WTC11 (cell line): ENCODE measurements around the gene PTPRN2.

Experiments used
- NR2C2 ChIP-seq: sonication (generic); formaldehyde crosslinking; IDR thresholded peaks from 2 replicates; pipeline ENCODE4 v1.8.0; 2022; ENCODE audit warnings: mild to moderate bottlenecking, missing genetic modification reagents
- TF ChIP-seq, protein P1 (sequence below): fragments of 200-600 bp; IDR thresholded peaks from 2 replicates; pipeline ENCODE4 v1.8.0; 2022; ENCODE audit warnings: antibody characterized with exemption
- TF ChIP-seq, protein P2 (sequence below): sonication (generic); formaldehyde crosslinking; IDR thresholded peaks from 2 replicates; pipeline ENCODE4 v1.8.1; 2022; ENCODE audit warnings: mild to moderate bottlenecking, missing genetic modification reagents, moderate library complexity, borderline replicate concordance

DNA sequence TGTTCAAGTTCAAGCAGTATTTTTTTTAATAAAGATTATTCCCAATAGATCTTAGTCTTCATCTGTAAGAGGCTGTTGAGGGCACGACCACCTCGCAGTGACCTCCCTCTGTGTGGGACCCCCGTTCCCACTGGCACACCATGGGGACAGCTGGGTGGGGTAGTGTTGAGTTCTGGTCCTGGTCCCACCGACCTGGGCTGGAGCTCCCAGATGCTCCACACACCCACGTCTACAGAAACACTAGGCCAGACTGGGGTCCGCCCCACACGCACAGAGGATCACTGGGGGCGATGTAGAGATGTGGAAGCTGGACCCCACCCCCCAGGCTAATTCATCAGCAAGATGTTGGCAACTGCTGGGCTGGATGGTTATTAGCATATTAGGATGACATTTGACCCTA is 623.6 kb downstream of the PTPRN2 start:
- TF ChIP-seq, protein P1, sequence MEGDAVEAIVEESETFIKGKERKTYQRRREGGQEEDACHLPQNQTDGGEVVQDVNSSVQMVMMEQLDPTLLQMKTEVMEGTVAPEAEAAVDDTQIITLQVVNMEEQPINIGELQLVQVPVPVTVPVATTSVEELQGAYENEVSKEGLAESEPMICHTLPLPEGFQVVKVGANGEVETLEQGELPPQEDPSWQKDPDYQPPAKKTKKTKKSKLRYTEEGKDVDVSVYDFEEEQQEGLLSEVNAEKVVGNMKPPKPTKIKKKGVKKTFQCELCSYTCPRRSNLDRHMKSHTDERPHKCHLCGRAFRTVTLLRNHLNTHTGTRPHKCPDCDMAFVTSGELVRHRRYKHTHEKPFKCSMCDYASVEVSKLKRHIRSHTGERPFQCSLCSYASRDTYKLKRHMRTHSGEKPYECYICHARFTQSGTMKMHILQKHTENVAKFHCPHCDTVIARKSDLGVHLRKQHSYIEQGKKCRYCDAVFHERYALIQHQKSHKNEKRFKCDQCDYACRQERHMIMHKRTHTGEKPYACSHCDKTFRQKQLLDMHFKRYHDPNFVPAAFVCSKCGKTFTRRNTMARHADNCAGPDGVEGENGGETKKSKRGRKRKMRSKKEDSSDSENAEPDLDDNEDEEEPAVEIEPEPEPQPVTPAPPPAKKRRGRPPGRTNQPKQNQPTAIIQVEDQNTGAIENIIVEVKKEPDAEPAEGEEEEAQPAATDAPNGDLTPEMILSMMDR = no peak
- TF ChIP-seq NR2C2 (CRISPR knock-in tag) = no peak
- TF ChIP-seq, protein P2, sequence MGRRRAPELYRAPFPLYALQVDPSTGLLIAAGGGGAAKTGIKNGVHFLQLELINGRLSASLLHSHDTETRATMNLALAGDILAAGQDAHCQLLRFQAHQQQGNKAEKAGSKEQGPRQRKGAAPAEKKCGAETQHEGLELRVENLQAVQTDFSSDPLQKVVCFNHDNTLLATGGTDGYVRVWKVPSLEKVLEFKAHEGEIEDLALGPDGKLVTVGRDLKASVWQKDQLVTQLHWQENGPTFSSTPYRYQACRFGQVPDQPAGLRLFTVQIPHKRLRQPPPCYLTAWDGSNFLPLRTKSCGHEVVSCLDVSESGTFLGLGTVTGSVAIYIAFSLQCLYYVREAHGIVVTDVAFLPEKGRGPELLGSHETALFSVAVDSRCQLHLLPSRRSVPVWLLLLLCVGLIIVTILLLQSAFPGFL (CRISPR knock-in tag) = no peak
